Body of pancreas (tissue), 4 donors: ENCODE results near the gene TRUB1. TPM values are rescaled to one million over a fixed set of nuclear protein-coding genes. Genes with fewer than 3 reads are reported as not detected.

ENCODE experiments used
- ATAC-seq: fragments of 150-250 bp; one replicate; pipeline ENCODE4 v1.9.1; 2016
- DNase-seq, 4 donors: peaks; one replicate each; pipeline ENCODE4 v3.0.0-alpha.2; 2019
- H3K27ac ChIP-seq, 4 donors: fragments of 200-600 bp; sonication (generic); 1 replicate in 3 of 4; 2 replicates in 1 of 4; pipeline versions ENCODE4 v1.5.1 to v1.6.1; 2016 to 2019; ENCODE audit warnings: mild to moderate bottlenecking in 1 of 4, mixed read lengths in 1 of 4, moderate library complexity in 1 of 4
- H3K27me3 ChIP-seq, 2 donors: fragments of 200-600 bp; sonication (generic); one replicate each; pipeline ENCODE4 v1.6.0; 2016; ENCODE audit warnings: mild to moderate bottlenecking in 1 of 2
- H3K36me3 ChIP-seq, 2 donors: fragments of 200-600 bp; sonication (generic); replicated peaks in 1 of 2; 2 replicates each; pipeline ENCODE4 v1.5.1; 2016; ENCODE audit warnings: low read depth in 2 of 2; ENCODE audit not compliant: insufficient read depth in 1 of 2
- H3K4me1 ChIP-seq: fragments of 200-600 bp; sonication (generic); one replicate; pipeline ENCODE4 v1.6.0; 2016
- H3K4me3 ChIP-seq, 2 donors: fragments of 200-600 bp; sonication (generic); 1 replicate in 1 of 2; 2 replicates in 1 of 2; pipeline ENCODE4 v1.5.1; 2016 to 2019
- H3K9me3 ChIP-seq, 3 donors: fragments of 200-600 bp; sonication (generic); 1 replicate in 2 of 3; 2 replicates in 1 of 3; pipeline ENCODE4 v1.5.1; 2016
- CTCF ChIP-seq, 7 experiments: fragments of 450-650 bp in 4 of 7; fragments of 200-600 bp in 3 of 7; sonication (generic) in 3 of 7; IDR thresholded peaks; one replicate each; pipeline ENCODE4 v1.5.1; 2016 to 2019; ENCODE audit warnings: antibody characterized with exemption in 7 of 7
- POLR2A ChIP-seq, 3 donors: fragments of 450-650 bp; IDR thresholded peaks; one replicate each; pipeline ENCODE4 v1.6.1; 2016; ENCODE audit warnings: antibody characterized with exemption in 3 of 3, mild to moderate bottlenecking in 2 of 3
- WGBS, 2 donors: methylation state at CpG; one replicate each; pipeline ENCODE4 v1.1.5; 2017; 5-methylcytosine and 5-hydroxymethylcytosine counted together
- intact Hi-C: fragments of 100-400 bp; cut with DNase I; formaldehyde crosslinking; loops from one replicate; pipeline ENCODE4 v1.15.1; 2023
- total RNA-seq, 2 donors: library from RNA; depleted of rRNA; stranded (reverse); fragments of >200 nt; gene quantifications; one replicate each; pipeline ENCODE4 v1.1.0, GENCODE V29; 2016

TRUB1 gene
- total RNA-seq, 2 donors from 2014 or later: 12.2 to 38.2 TPM

- no peak for TF ChIP-seq CTCF (IDR thresholded peaks at IDR 0.05)
- TF ChIP-seq POLR2A (IDR thresholded peaks at IDR 0.05): no peak
- ATAC-seq: no peak
- Histone ChIP-seq H3K4me3 (no peak overlapping the region), H3K4me1 (no peaks in the 10 kb centered on the region), H3K27ac (no peak overlapping the region), H3K27me3 (no peaks in the 10 kb centered on the region), H3K9me3 (no peaks in the 10 kb centered on the region), H3K36me3 (no peaks in the 10 kb centered on the region)
- no peak for DNase-seq
- intact Hi-C loops: no loop called here
- WGBS, 2 donors: 91 to 96% methylated on average over 3 of the region's 3 CpGs
These were observed 37.1 kb downstream of the TRUB1 start for GRCh38 chr10:114975091-114975490.

GRCh38 chr10:114982989-114983388, 45.0 kb downstream of the TRUB1 start:
- H3K27me3 ChIP-seq: no peaks in the 10 kb centered on the region
- intact Hi-C loops: no loop called here
- no peaks in the 10 kb centered on the region for H3K36me3 ChIP-seq
- ATAC-seq: no peak
- DNase-seq: no peak
- no peak overlapping the region for H3K4me3 ChIP-seq
- peaks cover 1% of the 10 kb centered on the region for H3K4me1 ChIP-seq
- no peak for TF ChIP-seq POLR2A (IDR thresholded peaks at IDR 0.05)
- TF ChIP-seq CTCF (IDR thresholded peaks at IDR 0.05): no peak
- H3K27ac ChIP-seq: no peak overlapping the region
- no peaks in the 10 kb centered on the region for H3K9me3 ChIP-seq

- Histone ChIP-seq H3K27ac (no peak overlapping the region), H3K4me1 (peaks cover 4% of the 10 kb centered on the region), H3K4me3 (no peak overlapping the region), H3K9me3 (no peaks in the 10 kb centered on the region), H3K36me3 (no peaks in the 10 kb centered on the region), H3K27me3 (no peaks in the 10 kb centered on the region)
- TF ChIP-seq POLR2A (IDR thresholded peaks at IDR 0.05): no peak
- ATAC-seq (no peak), DNase-seq (no peak)
- intact Hi-C loops: no loop called here
- 90 to 92% methylated on average over 1 of the region's 1 CpG for WGBS, 2 donors
These were observed 50.0 kb downstream of the TRUB1 start for GRCh38 chr10:114987995-114988394.

GRCh38 chr10:114990586-114990985, 52.6 kb downstream of the TRUB1 start:
- Histone ChIP-seq H3K36me3 (no peaks in the 10 kb centered on the region), H3K4me1 (peaks cover 4% of the 10 kb centered on the region), H3K27me3 (no peaks in the 10 kb centered on the region), H3K4me3 (no peak overlapping the region), H3K9me3 (no peaks in the 10 kb centered on the region), H3K27ac (no peak overlapping the region)
- 74 to 84% methylated on average over 3 of the region's 3 CpGs for WGBS, 2 donors
- intact Hi-C loops: no loop called here
- TF ChIP-seq POLR2A (IDR thresholded peaks at IDR 0.05): no peak
- TF ChIP-seq CTCF (IDR thresholded peaks at IDR 0.05): no peak
- DNase-seq (no peak), ATAC-seq (no peak)

GRCh38 chr10:114990991-114991390, 53.0 kb downstream of the TRUB1 start:
- H3K9me3 ChIP-seq: no peaks in the 10 kb centered on the region
- ATAC-seq (no peak), DNase-seq (no peak)
- intact Hi-C loops: no loop called here
- no peaks in the 10 kb centered on the region for H3K36me3 ChIP-seq
- no peak overlapping the region for H3K4me3 ChIP-seq
- WGBS, 2 donors: 75 to 85% methylated on average over 4 of the region's 4 CpGs
- no peaks in the 10 kb centered on the region for H3K27me3 ChIP-seq
- TF ChIP-seq POLR2A (IDR thresholded peaks at IDR 0.05) (no peak), CTCF (IDR thresholded peaks at IDR 0.05) (no peak)
- H3K27ac ChIP-seq: no peak overlapping the region
- H3K4me1 ChIP-seq: peaks cover 4% of the 10 kb centered on the region
